NCI-H2029 treated with DMSO at 0.1 percent for 48 hours (cell line): ENCODE data around the gene SLC1A2.
A peak's percentile ranks its signal among the peaks of the same experiment; 100 is the strongest.
"Not testable (repeated sequence)": the region's sequence is repeated elsewhere in the genome, so short reads cannot be mapped to it uniquely, and the experiment has no call there.

Experiments used
- DNase-seq: peaks from one replicate; lab custom pipeline; 2025; lab: John Stamatoyannopoulos, UW

Gene SLC1A2

GRCh38 chr11:35242412-35243242 is 176.7 kb downstream of the SLC1A2 start:
- no peak for DNase-seq

DNA sequence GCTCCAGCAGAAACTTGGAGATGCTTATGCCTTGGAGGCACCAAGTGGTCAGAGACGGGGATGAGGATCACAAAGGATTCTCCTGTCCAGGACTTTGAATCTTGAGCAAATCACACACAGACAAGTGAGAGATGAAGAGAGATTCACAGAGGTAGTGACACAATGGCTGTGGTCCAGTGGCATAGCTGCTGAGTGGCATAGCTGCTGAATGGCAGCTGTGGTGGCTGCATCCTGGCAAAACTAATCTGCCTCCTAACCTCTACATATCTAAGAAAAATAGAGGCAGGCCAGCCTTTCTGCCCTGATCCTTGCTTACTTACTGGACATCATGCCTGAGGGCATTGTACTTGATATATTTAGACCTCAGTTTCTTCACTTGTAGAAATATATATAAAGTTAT is 177.8 kb downstream of the SLC1A2 start:
- no peak for DNase-seq

DNA sequence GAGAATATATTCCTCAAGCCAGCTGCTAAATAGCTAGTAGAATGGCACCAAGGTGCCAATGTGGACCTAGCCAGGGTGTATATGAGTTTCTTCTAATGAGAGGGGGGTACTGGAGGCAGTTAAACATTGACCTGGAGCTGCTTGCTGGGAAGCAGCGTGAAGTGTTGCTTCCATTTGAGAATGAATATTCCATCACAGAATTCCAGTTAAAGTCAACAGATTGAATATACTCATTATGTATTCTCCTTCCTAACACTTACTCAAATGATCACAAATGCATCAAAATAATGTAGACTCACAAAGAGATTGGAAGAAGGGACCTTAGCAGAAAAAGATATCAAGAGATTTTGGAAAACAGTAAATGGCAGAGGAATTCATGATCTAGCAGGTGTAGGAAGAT is 178.3 kb downstream of the SLC1A2 start:
- DNase-seq = no peak

GRCh38 chr11:35239471-35240075 is 179.8 kb downstream of the SLC1A2 start:
- DNase-seq = no peak

DNA sequence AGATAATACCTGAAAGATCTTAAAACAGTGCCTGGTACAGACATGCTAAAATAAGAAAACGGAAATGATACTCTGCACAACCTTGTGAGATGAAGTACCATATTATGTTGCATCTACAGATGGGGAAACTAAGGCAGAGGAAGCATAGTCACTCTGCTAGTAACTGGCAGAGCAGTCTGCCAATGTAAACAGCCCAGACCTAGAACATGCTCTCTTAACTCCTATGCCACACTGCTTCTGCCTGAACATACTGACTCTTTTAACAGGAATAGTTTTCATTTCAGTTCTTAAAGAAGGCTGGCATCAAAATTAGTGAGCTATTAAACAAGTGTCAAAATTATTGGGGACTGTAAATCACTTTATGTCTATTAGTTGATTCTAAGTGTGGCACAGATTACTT is 180.5 kb downstream of the SLC1A2 start:
- no peak for DNase-seq

DNA sequence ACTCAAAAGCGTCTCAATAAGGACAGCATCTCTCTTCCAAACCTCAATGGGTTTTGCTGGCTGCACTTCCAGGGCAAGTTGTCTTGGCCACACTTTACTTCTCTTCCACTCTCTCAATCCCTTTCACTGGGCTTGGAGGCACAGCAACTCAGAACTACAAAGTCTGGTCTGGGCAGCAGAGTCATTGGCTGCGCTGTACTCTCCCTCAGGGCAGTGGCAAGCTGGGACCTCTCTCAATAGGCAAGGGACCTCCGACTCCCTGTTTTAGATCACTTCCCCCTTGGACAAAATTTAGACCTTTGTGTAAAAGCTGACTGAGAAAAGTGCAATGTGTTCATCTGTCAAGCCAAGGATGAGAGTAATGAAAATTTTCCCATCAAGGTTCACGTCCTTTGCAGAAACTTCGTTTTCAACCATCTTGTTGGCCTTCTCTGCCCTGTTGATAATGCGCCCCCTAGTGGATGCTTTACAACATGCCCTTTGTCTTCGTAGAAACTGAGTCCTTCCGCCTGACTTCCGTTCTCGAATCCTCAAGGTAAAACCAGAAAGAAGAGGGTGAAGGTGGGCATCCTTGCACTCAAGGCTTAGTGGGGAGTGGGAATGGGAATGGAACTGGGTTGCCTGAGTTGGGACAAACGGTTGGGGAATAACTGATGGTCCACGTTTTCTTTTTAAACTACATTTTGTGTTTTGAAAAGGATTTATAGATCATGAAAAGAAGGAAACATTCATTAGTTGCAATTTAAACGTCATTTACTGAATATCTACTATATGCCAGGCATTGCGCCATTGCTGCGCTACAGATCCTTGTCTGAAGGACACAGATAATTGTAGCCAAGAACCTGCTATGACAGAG is 181.3 kb downstream of the SLC1A2 start:
- DNase-seq = peak; percentile 21

DNA sequence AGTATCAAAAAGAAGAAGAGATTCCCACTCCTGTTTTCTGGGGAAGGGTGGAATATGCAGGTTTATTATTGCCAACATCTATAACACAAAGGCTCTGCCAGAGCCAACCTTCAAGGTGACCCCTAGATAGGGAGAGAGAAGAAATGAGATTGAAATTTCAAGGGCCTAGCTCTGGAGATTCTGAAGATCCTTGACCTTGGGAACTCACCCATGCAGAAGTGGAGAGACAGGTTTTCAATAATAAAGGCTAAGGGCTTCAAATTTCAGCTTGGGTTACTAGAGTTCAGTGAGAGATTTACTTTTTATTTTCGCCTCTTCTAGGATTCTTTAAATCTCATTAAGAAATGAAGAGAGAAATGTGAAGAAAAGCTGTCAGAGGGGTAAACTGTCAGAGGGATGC is 182.0 kb downstream of the SLC1A2 start:
- DNase-seq = peak; percentile 36

DNA sequence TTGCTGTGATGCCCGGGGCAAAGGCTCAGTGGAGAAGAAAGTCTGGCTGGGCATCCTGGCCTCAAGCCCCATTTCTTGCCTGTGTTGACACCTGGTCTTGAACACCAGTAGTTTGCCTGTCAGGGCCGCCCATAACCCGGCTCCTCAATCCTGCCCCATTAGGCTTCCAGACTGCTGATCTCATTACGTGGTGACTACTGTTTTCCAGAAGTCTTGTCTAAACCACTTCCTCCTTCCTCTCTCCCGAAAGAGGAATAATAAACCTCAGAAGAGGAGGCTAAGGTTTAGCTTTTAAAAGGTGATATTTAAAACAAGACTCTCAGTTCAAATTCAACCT is 182.7 kb downstream of the SLC1A2 start:
- DNase-seq = no peak

DNA sequence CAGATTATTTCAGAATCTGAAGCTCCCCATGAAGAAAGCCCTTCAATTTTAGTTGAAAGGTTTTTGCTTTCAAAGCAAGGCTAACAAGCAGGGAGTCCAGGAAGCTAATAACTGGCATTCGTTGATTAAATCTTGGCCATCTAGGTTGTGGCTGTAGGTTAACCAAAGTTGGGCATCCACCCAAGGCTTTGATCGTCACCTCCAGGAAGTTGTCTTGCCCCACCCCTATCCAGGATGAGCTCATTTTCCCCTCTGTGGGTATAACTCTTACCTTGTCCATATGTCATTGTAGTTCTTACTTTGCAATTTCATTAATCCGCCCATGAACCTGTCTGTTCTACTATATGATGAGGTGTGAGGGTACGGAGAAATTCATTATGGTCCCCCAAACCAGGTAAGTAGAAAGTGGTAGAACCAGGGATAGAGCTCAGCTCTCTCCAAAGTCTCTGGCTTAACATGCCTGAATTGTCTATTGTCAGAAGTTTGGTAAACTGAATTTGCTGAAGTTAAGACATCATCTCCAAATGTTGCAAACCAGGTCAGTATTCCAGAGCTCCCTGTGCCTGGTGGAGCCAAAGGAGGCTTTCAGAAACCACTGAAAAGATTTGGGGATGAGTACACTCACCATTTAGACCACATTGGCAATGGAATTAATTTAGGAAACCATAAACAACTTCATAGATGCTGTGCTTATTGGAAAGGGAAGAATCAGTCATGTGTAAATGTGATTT is 183.3 kb downstream of the SLC1A2 start:
- no peak for DNase-seq

- DNase-seq = no peak
Measured at GRCh38 chr11:35235498-35235897, 183.9 kb downstream of the SLC1A2 start.

DNA sequence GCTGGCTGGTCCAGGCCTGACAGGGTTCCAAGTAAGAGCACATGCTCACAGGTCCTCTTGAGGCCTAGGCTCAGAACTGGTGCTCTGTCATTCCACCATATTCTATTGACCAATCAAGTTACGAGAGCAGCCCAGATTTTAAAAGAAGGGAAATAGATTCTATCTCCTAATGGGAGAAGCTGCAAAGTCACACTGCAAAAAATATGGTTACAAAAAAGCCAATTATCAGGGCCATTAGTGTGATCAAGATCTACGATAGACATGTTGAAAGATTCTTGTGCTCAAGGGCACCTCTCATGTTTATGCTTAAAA is 184.2 kb downstream of the SLC1A2 start:
- DNase-seq = no peak

DNA sequence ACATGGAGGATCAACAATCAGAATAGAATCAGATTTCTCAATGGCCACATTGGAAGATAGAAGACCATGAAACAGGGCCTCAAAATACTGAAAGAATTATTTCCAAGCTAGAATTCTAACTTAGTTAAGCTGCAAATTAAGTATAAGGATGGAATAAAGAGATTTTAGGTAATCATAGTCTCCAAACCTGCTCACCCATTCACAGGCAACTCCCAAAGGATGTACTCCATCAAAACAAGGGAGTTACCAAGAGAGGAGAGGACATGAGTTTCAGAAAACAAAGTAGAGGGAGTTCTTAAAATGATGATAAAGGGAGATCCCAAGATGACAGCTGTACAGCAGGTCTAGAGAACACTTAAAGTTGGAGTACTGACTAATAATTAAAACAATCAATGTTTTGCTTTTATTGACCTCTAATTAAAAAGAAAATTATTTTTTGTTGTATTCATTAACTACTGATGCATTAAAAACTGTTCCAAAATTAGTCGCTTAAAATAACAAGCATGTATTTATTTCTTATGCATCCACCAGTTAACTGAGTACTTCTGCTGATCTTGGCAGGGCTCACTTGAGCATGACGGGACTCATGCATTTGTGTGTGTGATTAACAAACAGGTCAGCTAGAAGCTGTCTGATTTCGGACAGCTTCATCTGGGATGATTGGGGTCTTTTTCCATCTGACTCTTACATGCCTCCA is 184.8 kb downstream of the SLC1A2 start:
- DNase-seq = no peak

- DNase-seq = no peak
Measured at GRCh38 chr11:35233518-35233917, 185.8 kb downstream of the SLC1A2 start.

DNA sequence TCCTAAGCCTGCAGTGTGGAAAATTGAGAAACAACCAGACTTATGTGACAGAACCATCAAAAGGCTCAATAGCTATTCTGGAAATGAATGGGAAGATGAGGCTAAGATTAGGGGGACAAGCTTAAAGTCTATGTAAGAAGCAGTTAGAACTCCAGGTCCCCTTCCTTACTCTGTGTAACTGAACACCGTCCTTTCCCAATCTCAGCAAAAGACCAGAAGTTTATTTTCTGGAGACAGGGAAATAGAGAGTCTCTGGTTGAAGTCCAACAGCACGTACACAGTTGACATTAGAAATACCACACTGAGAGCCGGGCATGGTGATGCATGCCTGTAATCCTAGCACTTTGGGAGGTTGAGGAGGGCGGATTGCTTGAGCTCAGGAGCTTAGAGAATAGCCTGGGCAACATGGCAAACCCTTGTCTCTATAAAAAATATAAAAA is 186.4 kb downstream of the SLC1A2 start:
- DNase-seq = no peak

DNA sequence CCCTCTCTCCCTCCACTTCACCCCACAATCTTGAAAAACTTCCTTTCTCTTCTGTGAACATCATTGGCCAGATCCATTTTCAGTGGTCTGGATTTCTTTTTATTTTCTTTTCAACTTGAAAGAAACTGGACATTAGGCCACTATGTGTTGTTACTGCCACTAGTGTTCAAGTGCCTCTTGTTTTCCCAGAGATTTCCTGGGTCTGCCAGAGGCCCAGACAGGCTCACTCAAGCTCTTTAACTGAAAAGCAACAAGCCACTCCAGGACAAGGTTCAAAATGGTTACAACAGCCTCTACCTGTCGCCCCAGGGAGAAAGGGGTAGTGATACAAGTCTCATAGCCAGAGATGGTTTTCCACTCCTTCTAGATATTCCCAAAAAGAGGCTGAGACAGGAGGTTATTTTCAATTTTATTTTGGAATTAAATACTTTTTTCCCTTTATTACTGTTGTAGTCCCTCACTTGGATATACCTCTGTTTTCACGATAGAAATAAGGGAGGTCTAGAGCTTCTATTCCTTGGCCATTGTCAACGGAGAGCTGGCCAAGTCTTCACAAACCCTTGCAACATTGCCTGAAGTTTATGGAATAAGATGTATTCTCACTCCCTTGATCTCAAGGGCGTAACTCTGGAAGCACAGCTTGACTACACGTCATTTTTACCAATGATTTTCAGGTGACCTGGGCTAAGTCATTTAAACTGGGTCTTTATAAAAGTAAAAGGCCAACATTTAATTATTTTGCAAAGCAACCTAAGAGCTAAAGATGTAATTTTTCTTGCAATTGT is 188.1 kb downstream of the SLC1A2 start:
- no peak for DNase-seq

DNA sequence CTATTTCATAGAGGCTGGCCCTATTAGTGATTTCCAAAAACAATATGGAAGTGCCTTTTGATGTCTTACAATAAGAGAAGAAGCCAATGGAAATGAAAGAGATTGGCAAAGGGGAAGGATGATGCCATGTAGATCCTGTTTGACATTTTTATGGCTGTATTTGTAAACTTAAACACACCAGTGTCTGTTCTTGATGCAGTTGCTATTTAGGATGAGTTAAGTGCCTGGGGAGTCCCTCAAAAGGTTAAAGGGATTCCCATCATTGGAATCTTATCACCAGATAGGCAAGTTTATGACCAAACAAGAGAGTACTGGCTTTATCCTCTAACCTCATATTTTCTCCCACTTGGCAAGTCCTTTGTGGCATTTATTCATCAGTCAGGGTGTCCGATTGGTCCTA is 189.0 kb downstream of the SLC1A2 start:
- DNase-seq = no peak

DNA sequence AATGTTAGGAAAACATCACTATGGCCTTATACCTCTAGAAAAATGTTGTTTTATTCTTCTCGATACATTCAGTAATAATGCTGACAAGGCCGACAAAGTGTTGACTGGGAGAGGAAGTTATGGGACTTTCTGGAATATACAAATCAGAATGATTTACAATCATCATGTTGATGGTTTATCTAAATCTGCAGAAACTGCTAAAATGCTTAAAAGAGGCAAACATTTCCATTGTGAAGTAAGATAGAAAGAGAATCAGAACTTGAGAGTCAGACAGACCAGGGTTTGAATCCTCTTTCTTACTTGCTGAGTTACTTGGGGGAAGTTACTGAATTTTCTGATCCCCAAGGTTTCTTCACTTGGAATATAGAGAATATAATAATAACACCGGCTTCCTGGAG is 191.0 kb downstream of the SLC1A2 start:
- DNase-seq = no peak

- DNase-seq = no peak
Measured at GRCh38 chr11:35227576-35228327, 191.6 kb downstream of the SLC1A2 start.

GRCh38 chr11:35226756-35227155 is 192.6 kb downstream of the SLC1A2 start:
- DNase-seq = not testable (repeated sequence)

DNA sequence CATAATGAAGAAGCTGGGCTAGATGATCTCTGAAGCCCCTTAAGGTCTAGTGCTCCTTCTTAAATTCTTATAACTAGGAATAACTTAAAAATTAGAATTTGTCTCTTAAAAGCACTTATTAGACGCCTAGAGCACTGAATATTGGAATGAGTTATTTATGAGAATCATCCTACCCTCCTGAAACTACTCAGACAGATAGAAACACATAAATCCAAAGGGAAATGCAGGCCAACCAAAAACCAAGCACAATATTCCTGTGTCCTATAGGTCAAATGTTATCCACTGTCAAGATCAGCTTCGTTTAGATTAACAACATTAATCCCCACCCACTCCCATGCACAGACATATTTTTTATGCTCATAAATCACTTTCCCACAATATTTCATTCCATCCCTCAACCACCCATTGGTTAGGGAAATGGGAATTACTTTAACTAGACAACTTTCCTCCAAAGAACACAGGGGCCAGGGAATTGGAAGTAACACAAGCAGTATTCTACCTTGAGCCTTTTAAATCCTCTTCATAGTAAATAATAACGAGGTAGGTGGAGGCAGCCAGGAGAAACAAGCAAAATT is 193.3 kb downstream of the SLC1A2 start:
- no peak for DNase-seq
